ENCODE data around the gene SMC6. TPM values are rescaled to one million over a fixed set of nuclear protein-coding genes. Genes with fewer than 3 reads are reported as not detected.

Gene SMC6
- polyA plus RNA-seq, 1 donor, result 26.7 TPM

DNA sequence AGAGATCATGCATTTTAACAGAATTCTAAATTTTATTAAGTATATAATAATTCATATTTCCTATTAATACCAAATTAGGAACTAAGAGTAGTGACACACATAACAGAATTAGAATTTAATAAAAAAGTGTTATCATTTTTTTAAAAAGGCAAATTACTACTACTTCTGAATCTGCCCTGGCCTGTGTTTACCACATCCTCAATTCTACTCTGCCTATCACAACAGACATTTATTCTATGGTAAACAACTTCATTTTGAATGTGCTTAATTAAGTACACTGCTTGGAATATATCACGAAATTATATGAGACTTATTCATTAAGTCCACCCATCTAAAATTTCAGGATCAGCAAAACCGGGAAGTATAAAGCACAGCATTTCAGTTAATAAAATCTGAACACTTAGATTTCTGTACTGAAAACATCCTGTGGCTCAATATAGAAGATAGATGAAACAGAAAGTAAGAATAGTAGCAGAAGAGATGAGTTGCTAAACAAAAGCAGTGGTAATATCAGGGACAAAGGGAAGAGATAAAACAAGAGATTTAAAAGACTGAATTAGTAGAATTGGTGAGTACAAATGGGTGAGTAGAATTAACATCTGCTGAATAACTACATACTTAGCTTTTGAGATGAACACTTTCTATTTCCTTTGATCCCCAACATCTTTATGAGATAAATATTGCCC is 3.7 kb downstream of the SMC6 start:
- WGBS (ENCODE audit: insufficient coverage, low lambda C conversion rate), result 100% methylated on average over 2 of the region's 2 CpGs

DNA sequence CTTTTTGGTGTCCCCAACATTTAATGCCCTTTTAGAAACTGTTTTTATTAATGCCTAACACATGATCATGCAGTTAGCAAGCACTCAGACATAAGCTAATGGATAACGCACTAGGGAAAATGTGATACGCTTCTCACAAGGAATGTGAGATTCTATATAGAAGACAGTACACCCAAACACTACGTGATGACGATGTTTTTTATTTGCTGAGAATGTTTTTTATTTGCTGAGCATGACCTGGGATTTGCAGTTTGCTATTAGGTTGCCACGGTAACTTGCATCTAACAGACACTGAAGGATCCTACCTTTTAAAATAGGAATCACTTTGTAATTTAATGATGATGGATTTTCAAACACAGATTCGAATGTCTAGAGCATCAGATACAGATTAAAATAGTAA is 4.9 kb downstream of the SMC6 start:
- no peak overlapping the region for H3K4me3 ChIP-seq (ENCODE audit: low read length)
- H3K27ac ChIP-seq (ENCODE audit: low read length), result no peak overlapping the region
- 89% methylated on average over 1 of the region's 6 CpGs for WGBS (ENCODE audit: insufficient coverage, low lambda C conversion rate)
- H3K36me3 ChIP-seq (ENCODE audit: control insufficient read depth, insufficient read depth, low read length), result peaks cover 4% of the 10 kb centered on the region
- no peaks in the 10 kb centered on the region for H3K4me1 ChIP-seq (ENCODE audit: control insufficient read depth, insufficient read depth, low read length)
- DNase-seq, result no peak
- H3K9me3 ChIP-seq (ENCODE audit: control insufficient read depth, low read depth, low read length), result no peaks in the 10 kb centered on the region
- H3K27me3 ChIP-seq (ENCODE audit: control insufficient read depth, insufficient read depth, low read length), result no peaks in the 10 kb centered on the region

More for the DNA sequence above, 3.7 kb downstream of the SMC6 start:
- no peak overlapping the region for H3K27ac ChIP-seq (ENCODE audit: low read length)
- no peak for DNase-seq
- peaks cover 2% of the 10 kb centered on the region for H3K36me3 ChIP-seq (ENCODE audit: control insufficient read depth, insufficient read depth, low read length)
- H3K27me3 ChIP-seq (ENCODE audit: control insufficient read depth, insufficient read depth, low read length), result no peaks in the 10 kb centered on the region
- peaks cover 3% of the 10 kb centered on the region for H3K4me1 ChIP-seq (ENCODE audit: control insufficient read depth, insufficient read depth, low read length)
- no peak overlapping the region for H3K4me3 ChIP-seq (ENCODE audit: low read length)
- H3K9me3 ChIP-seq (ENCODE audit: control insufficient read depth, low read depth, low read length), result no peaks in the 10 kb centered on the region

DNA sequence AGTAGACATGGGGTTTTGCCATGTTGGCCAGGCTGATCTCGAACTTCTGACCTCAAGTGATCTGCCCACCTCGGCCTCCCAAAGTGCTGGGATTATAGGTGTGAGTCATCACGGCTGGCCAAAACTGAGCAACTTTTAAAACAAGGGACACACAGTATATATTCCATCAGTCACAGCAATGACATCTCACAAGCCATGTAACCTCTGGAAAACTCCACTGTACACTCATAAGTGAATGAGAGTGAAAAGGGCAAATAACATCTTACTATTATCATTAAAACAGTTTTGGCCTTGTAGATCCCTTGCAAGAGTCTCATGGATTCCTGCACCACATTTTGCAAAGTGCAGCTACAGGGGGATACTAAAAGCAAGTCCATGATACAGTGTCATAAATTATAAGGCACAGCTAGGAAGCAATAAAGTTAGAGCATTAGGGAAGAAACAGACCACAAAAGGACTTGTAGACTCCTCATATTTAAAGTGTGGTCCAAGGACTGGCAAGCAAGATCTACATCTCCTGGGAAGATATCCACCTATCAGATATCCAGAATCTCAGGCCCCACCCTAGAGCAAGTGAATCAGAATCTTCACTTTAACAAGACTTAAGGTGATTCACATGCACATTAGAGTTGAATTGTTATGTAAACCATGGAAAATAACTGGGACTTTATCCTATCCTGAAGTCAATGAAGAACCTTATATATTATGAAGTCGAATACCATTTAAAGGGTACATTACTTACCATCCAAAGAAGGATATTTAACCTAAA is 5.7 kb downstream of the SMC6 start:
- Histone ChIP-seq H3K9me3 (ENCODE audit: control insufficient read depth, low read depth, low read length) (no peaks in the 10 kb centered on the region), H3K4me1 (ENCODE audit: control insufficient read depth, insufficient read depth, low read length) (no peaks in the 10 kb centered on the region), H3K27ac (ENCODE audit: low read length) (no peak overlapping the region), H3K4me3 (ENCODE audit: low read length) (no peak overlapping the region), H3K36me3 (ENCODE audit: control insufficient read depth, insufficient read depth, low read length) (peaks cover 4% of the 10 kb centered on the region), H3K27me3 (ENCODE audit: control insufficient read depth, insufficient read depth, low read length) (no peaks in the 10 kb centered on the region)
- WGBS (ENCODE audit: insufficient coverage, low lambda C conversion rate), result 40% methylated on average over 1 of the region's 4 CpGs
- no peak for DNase-seq

DNA sequence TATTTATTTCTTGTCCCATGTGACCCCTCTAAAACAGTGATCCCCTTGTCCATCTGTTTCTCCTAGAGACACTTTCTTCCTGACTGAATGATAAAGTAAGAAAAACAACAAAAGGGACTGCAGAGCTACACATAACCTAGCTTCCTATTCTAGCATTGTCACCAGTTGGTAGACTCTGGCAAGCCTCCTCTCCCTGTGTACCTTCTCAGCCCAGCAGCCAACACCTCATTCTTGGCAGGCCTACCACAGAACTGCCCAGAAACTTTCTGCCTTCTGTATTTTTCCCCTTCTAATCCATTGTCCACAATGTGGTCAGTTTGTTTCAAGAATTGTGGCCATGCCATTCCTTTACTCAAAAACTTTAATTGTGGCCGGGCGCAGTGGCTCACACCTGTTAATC is 13.4 kb downstream of the SMC6 start:
- DNase-seq, result no peak
- Histone ChIP-seq H3K4me3 (ENCODE audit: low read length) (no peak overlapping the region), H3K27ac (ENCODE audit: low read length) (no peak overlapping the region), H3K27me3 (ENCODE audit: control insufficient read depth, insufficient read depth, low read length) (no peaks in the 10 kb centered on the region), H3K9me3 (ENCODE audit: control insufficient read depth, low read depth, low read length) (no peaks in the 10 kb centered on the region), H3K4me1 (ENCODE audit: control insufficient read depth, insufficient read depth, low read length) (no peaks in the 10 kb centered on the region), H3K36me3 (ENCODE audit: control insufficient read depth, insufficient read depth, low read length) (peaks cover 33% of the 10 kb centered on the region)
- no CpG with 5 or more reads among the region's 2 CpGs for WGBS (ENCODE audit: insufficient coverage, low lambda C conversion rate)

DNA sequence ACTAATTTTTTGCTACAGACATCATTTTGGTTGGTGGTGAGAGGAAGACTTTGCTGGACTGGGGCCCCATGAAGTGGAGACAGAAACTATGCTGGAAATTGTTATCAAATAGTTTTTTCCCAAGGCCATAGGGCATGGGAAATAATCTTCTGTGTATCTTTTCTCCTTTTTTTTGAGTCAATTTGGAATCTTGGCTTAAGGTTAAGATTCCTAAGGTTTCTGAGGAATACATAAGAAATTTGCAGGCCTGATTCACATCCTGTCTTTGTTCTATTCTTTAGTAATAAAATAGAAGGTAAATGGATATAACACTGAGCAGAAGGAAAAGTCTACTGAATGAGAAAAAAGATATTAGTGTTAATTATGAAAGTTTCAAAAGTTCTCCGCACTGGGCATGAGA is 16.6 kb downstream of the SMC6 start:
- Histone ChIP-seq H3K27ac (ENCODE audit: low read length) (no peak overlapping the region), H3K9me3 (ENCODE audit: control insufficient read depth, low read depth, low read length) (no peaks in the 10 kb centered on the region), H3K4me1 (ENCODE audit: control insufficient read depth, insufficient read depth, low read length) (no peaks in the 10 kb centered on the region), H3K4me3 (ENCODE audit: low read length) (no peak overlapping the region), H3K36me3 (ENCODE audit: control insufficient read depth, insufficient read depth, low read length) (peaks cover 35% of the 10 kb centered on the region), H3K27me3 (ENCODE audit: control insufficient read depth, insufficient read depth, low read length) (no peaks in the 10 kb centered on the region)
- DNase-seq, result no peak
- no CpG with 5 or more reads among the region's 1 CpG for WGBS (ENCODE audit: insufficient coverage, low lambda C conversion rate)

DNA sequence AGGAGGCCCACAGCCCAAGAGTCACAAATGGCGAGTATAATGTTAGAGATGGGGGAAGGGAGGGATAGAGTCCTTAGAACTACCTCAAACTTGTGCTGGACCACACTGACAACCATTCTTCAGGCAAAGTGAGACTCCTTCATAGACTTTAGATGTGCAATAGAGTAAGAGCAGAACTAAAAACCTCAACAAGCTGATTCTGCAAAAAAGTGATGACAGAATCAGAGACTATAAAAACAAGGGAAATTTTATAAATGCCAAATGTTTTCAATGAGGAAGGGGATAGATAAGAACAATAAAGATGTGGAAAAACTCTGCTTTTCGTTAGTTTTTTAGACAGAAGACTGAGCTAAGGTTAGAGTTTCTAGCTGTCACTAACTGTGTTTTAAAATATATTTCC is 17.7 kb downstream of the SMC6 start:
- Histone ChIP-seq H3K4me1 (ENCODE audit: control insufficient read depth, insufficient read depth, low read length) (no peaks in the 10 kb centered on the region), H3K36me3 (ENCODE audit: control insufficient read depth, insufficient read depth, low read length) (peaks cover 38% of the 10 kb centered on the region), H3K9me3 (ENCODE audit: control insufficient read depth, low read depth, low read length) (no peaks in the 10 kb centered on the region), H3K27me3 (ENCODE audit: control insufficient read depth, insufficient read depth, low read length) (no peaks in the 10 kb centered on the region), H3K4me3 (ENCODE audit: low read length) (no peak overlapping the region), H3K27ac (ENCODE audit: low read length) (no peak overlapping the region)
- DNase-seq, result no peak
- 95% methylated on average over 2 of the region's 2 CpGs for WGBS (ENCODE audit: insufficient coverage, low lambda C conversion rate)

DNA sequence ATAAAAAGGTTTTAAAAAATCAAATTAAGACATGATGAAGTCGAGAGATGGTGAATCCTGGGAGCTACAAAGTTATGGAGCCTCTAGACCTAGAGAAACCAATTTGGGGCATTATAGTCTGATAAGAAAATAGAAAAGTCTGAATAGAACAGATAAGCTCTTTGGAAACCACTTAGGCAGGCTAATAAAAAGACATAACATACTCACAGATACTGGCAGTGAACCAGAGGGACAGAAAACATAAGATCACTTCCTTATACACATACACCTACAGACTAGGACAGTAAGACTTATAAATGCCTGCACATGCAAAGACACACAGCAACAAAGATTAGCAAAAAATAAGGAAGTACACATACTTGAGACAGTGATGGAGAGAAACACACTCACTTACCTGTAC is 20.0 kb downstream of the SMC6 start:
- H3K4me3 ChIP-seq (ENCODE audit: low read length), result no peak overlapping the region
- H3K9me3 ChIP-seq (ENCODE audit: control insufficient read depth, low read depth, low read length), result no peaks in the 10 kb centered on the region
- H3K27ac ChIP-seq (ENCODE audit: low read length), result no peak overlapping the region
- no peak for DNase-seq
- 86% methylated on average over 1 of the region's 1 CpG for WGBS (ENCODE audit: insufficient coverage, low lambda C conversion rate)
- peaks cover 32% of the 10 kb centered on the region for H3K36me3 ChIP-seq (ENCODE audit: control insufficient read depth, insufficient read depth, low read length)
- no peaks in the 10 kb centered on the region for H3K4me1 ChIP-seq (ENCODE audit: control insufficient read depth, insufficient read depth, low read length)
- H3K27me3 ChIP-seq (ENCODE audit: control insufficient read depth, insufficient read depth, low read length), result no peaks in the 10 kb centered on the region

DNA sequence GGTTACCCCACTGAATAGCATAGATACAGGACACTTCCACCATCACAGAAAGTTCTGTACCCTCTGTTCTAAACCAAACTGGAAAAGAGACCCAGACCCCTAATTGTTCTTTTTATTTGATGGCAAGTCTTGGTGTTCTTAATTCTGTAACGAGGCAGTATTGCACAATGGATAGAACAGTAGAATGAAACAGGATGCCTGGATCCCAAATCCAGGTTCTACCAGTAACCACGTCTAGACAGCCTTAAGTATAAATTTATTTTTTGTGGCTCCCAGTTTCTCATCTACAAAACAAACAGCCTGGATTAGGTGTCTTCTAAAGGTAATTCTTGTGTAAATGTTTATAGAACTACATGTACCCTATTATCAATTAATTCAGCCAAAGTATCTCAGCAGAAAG is 23.7 kb downstream of the SMC6 start:
- no peaks in the 10 kb centered on the region for H3K9me3 ChIP-seq (ENCODE audit: control insufficient read depth, low read depth, low read length)
- H3K4me1 ChIP-seq (ENCODE audit: control insufficient read depth, insufficient read depth, low read length), result no peaks in the 10 kb centered on the region
- H3K4me3 ChIP-seq (ENCODE audit: low read length), result no peak overlapping the region
- H3K27me3 ChIP-seq (ENCODE audit: control insufficient read depth, insufficient read depth, low read length), result no peaks in the 10 kb centered on the region
- DNase-seq, result no peak
- peaks cover 14% of the 10 kb centered on the region for H3K36me3 ChIP-seq (ENCODE audit: control insufficient read depth, insufficient read depth, low read length)
- no peak overlapping the region for H3K27ac ChIP-seq (ENCODE audit: low read length)
- WGBS (ENCODE audit: insufficient coverage, low lambda C conversion rate), result no CpG with 5 or more reads among the region's 2 CpGs

DNA sequence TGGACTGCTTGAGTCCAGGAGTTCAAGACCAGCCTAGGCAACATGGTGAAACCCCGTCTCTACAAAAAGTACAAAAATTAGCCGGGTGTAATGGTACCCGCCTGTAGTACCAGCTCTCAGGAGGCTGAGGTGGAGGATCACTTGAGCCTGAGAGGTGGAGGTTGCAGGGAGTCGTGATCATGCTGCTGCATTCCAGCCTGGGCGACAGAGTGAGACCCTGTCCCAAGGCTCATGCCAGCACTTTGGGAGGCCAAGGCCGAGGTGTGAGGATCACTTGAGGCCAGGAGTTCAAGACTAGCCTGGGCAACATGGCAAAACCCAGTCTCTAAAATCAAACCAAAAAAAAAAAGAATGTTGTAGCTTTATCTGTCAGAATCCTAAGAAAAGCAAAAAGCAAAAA is 25.4 kb downstream of the SMC6 start:
- Histone ChIP-seq H3K27ac (ENCODE audit: low read length) (no peak overlapping the region), H3K9me3 (ENCODE audit: control insufficient read depth, low read depth, low read length) (no peaks in the 10 kb centered on the region), H3K4me1 (ENCODE audit: control insufficient read depth, insufficient read depth, low read length) (no peaks in the 10 kb centered on the region), H3K4me3 (ENCODE audit: low read length) (no peak overlapping the region), H3K27me3 (ENCODE audit: control insufficient read depth, insufficient read depth, low read length) (no peaks in the 10 kb centered on the region), H3K36me3 (ENCODE audit: control insufficient read depth, insufficient read depth, low read length) (peaks cover 15% of the 10 kb centered on the region)
- no CpG with 5 or more reads among the region's 6 CpGs for WGBS (ENCODE audit: insufficient coverage, low lambda C conversion rate)
- DNase-seq, result no peak

DNA sequence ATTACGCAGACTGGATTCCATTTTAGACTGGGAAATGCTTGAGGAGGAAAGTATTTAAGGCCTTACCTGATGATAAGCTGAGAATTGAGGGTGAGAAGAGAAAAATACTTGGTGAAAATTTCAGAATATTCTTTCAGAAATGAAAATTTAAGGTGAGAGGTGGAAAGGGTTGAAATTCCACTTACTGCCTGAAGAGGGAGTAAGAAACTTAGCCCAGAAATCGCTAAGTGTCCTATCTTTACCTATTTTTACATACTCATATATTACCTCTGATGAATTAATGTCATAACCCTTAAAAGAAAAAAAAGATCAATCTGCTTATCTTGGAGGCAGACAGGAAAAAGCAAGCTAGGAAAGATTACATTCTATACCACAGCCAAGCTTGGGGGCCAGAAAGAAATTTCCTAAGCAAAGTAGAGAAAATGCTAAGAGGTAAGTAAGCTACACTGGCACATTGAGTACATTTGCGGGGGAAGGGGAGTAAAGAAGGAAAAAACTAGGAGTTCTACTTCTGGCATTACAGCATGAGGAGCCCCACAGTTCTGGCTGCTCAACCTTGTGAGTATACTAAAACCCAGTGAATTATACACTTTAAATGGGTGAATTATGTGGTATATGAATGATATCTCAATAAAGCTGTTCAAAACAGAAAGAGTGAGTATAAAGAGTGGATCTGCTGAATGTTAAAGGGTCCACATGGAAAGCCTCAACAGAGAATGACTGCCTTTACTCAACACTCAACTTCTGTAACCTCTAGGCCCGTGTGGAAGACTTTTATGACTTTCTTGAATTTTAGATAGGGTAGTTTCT is 33.8 kb downstream of the SMC6 start:
- Histone ChIP-seq H3K9me3 (ENCODE audit: control insufficient read depth, low read depth, low read length) (no peaks in the 10 kb centered on the region), H3K36me3 (ENCODE audit: control insufficient read depth, insufficient read depth, low read length) (peaks cover 41% of the 10 kb centered on the region), H3K4me1 (ENCODE audit: control insufficient read depth, insufficient read depth, low read length) (no peaks in the 10 kb centered on the region), H3K4me3 (ENCODE audit: low read length) (no peak overlapping the region), H3K27ac (ENCODE audit: low read length) (no peak overlapping the region), H3K27me3 (ENCODE audit: control insufficient read depth, insufficient read depth, low read length) (no peaks in the 10 kb centered on the region)
- DNase-seq, result peak in 1 of 2 donors; percentile 3
- WGBS (ENCODE audit: insufficient coverage, low lambda C conversion rate), result no CpG with 5 or more reads among the region's 4 CpGs

Measured in large intestine (tissue), 3 donors.